Measurements from ENCODE around the gene SRGAP1. TPM values are rescaled to one million over a fixed set of nuclear protein-coding genes. Genes with fewer than 3 reads are reported as not detected.
A peak's percentile ranks its signal among the peaks of the same experiment; 100 is the strongest.

The SRGAP1 gene
- total RNA-seq, 4 donors from 2014 or later = 7.6 to 17.5 (median 14.6) TPM

DNA sequence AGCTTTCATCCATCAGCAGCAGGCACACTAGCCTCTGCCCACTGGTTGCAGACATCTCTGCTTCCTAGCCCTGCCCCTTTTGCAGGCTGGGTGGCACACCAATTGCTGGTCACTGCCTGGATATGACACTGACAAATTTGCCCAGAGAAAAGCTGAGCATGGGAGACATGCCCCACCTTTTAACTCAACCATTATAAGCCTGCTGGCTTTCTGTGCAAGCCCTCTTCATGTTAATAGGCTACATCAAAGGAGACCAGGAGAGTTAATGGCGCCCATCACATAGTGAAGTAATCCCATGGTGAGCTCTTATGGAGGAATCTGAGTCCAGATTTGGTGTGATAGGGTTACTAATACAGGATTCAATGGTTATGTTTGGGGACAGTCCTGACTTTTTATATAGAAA is 238.4 kb downstream of the SRGAP1 start:
- WGBS = 77% methylated on average over 1 of the region's 1 CpG
- Histone ChIP-seq H3K36me3 (peaks cover 0 to 11% (median 0%) of the 10 kb centered on the region in 4 donors), H3K27ac (replicated peaks in 1 of 4) (peak overlapping the region; percentile 58 to 79 (median 73)), H3K4me1 (peaks cover 21 to 58% (median 47%) of the 10 kb centered on the region in 4 donors), H3K4me3 (no peak overlapping the region), H3K9me3 (no peaks in the 10 kb centered on the region), H3K27me3 (no peaks in the 10 kb centered on the region)
- TF ChIP-seq POLR2A (IDR thresholded peaks at IDR 0.05; ENCODE audit: low read depth) (no peak), POLR2AphosphoS5 (IDR thresholded peaks at IDR 0.05) (no peak), EP300 (IDR thresholded peaks at IDR 0.05) (no peak)
- TF ChIP-seq, protein P1, sequence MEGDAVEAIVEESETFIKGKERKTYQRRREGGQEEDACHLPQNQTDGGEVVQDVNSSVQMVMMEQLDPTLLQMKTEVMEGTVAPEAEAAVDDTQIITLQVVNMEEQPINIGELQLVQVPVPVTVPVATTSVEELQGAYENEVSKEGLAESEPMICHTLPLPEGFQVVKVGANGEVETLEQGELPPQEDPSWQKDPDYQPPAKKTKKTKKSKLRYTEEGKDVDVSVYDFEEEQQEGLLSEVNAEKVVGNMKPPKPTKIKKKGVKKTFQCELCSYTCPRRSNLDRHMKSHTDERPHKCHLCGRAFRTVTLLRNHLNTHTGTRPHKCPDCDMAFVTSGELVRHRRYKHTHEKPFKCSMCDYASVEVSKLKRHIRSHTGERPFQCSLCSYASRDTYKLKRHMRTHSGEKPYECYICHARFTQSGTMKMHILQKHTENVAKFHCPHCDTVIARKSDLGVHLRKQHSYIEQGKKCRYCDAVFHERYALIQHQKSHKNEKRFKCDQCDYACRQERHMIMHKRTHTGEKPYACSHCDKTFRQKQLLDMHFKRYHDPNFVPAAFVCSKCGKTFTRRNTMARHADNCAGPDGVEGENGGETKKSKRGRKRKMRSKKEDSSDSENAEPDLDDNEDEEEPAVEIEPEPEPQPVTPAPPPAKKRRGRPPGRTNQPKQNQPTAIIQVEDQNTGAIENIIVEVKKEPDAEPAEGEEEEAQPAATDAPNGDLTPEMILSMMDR (IDR thresholded peaks at IDR 0.05) = no peak
- DNase-seq (ENCODE audit: extremely low spot score) = no peak
- intact Hi-C loops (cut with DNase I) = loop anchor here (5.0 kb wide), 1 partner anchor 46 kb away; no protein-coding TSS in a partner anchor

DNA sequence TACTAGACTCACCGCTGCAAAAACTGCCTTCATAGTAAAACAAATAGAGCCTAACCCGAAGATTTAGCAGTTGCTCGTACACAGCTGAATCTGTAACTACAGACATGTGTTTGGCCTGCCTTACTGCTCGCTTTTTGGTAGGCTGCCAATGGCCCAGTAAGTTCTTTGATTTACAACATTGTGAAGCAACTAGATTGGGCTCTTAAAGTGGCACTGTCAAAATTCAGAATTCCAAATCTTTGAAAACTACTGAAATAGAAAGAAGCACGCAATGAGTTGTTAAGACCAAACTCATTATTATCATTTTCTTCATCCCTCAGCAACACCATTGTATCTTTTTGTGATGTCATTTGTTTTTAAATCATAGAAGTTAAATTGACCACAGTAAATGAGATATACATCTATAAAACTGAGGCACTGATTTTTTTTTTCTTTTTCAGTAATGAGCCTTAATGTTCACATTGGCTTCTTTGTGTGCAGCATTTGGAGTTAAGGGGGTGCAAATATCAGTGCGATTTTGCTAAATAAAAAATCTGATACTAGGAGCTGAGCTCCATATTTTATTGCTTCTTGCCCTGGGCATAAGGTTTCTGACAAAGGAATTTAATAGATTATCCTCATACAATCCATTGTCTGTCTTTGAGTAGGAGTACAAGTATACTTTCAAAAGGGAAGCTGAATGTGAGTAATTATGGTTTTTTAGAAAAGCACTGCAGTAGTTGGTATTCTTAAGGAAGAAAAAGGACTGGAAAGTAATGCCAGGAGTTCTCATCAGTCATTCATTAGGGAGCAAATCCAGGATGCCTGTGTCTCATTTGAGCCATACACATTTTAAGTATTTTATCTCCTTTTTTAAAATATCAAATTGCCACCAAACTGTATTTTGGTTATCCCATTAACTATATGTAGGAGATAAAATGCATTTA is 239.0 kb downstream of the SRGAP1 start:
- H3K4me3 ChIP-seq = no peak overlapping the region

DNA sequence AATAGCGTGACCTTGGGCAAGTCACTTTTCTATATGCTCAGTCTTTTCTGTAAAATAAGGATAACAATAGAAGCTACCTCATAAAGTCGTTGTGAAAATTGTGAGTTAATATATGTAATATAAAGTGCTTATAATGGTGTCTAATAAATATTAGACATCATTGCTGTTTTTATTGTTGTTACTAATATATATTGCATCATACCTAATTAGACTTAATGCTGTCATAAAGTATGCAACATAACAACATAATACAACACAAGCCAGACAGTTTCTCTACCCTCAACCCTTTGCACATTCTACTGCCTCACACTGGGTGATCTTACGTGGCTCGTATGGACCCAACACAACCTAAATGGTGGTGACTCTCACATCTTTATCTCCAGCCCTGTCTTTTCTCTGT is 240.7 kb downstream of the SRGAP1 start:
- intact Hi-C loops (cut with DNase I) = no loop called here
- TF ChIP-seq, protein P1 (IDR thresholded peaks at IDR 0.05) = no peak
- TF ChIP-seq POLR2A (IDR thresholded peaks at IDR 0.05; ENCODE audit: low read depth) (no peak), POLR2AphosphoS5 (IDR thresholded peaks at IDR 0.05) (no peak), EP300 (IDR thresholded peaks at IDR 0.05) (no peak)
- WGBS = 92% methylated on average over 4 of the region's 4 CpGs
- Histone ChIP-seq H3K36me3 (no peaks in the 10 kb centered on the region), H3K4me1 (peaks cover 38 to 72% (median 66%) of the 10 kb centered on the region in 4 donors), H3K27ac (replicated peaks in 1 of 4) (peak overlapping the region in 2 of 4 donors; percentile 57 to 68), H3K27me3 (no peaks in the 10 kb centered on the region), H3K9me3 (no peaks in the 10 kb centered on the region), H3K4me3 (no peak overlapping the region)
- DNase-seq (ENCODE audit: extremely low spot score) = no peak

More for the DNA sequence above, 239.0 kb downstream of the SRGAP1 start:
- no peaks in the 10 kb centered on the region for H3K9me3 ChIP-seq
- no peak for DNase-seq (ENCODE audit: extremely low spot score)
- WGBS = 24% methylated on average over 6 of the region's 6 CpGs
- H3K27ac ChIP-seq (replicated peaks in 1 of 4) = peak overlapping the region; percentile 58 to 79 (median 73)
- H3K4me1 ChIP-seq = peaks cover 25 to 65% (median 53%) of the 10 kb centered on the region in 4 donors
- no peaks in the 10 kb centered on the region for H3K27me3 ChIP-seq
- peaks cover 0 to 11% (median 0%) of the 10 kb centered on the region in 4 donors for H3K36me3 ChIP-seq
- TF ChIP-seq EP300 (IDR thresholded peaks at IDR 0.05) = no peak
- TF ChIP-seq, protein P1 (IDR thresholded peaks at IDR 0.05) = no peak
- TF ChIP-seq POLR2A (IDR thresholded peaks at IDR 0.05; ENCODE audit: low read depth) = no peak
- peak; percentile 62 to 65 for TF ChIP-seq POLR2AphosphoS5 (IDR thresholded peaks at IDR 0.05)
- intact Hi-C loops (cut with DNase I) = loop anchor here (5.0 kb wide), 1 partner anchor 46 kb away; no protein-coding TSS in a partner anchor

DNA sequence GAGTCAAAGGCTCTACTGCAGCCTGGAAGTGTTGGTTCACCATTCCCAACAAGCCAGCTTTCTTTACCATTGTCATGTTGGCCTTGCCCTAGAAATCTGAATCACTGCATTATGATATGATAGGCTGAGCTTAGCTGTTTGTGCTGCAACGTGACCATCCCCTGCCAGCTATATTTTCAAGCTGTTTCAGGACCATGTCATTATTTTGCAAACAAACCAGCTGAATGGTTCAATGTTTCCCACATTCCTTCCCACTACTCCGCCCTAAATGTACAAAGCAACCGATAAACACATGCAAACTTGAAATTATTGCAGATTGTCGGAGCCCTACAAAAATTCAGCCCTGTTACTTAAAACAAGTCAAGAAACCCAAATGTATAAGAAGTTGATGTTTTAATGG is 241.5 kb downstream of the SRGAP1 start:
- no peaks in the 10 kb centered on the region for H3K9me3 ChIP-seq
- H3K4me1 ChIP-seq = peaks cover 35 to 64% (median 60%) of the 10 kb centered on the region in 4 donors
- 80% methylated on average over 4 of the region's 4 CpGs for WGBS
- no peaks in the 10 kb centered on the region for H3K36me3 ChIP-seq
- no peak for DNase-seq (ENCODE audit: extremely low spot score)
- TF ChIP-seq EP300 (IDR thresholded peaks at IDR 0.05) (no peak), POLR2A (IDR thresholded peaks at IDR 0.05; ENCODE audit: low read depth) (no peak)
- H3K27ac ChIP-seq (replicated peaks in 1 of 4) = peak overlapping the region; percentile 49 to 68 (median 58)
- intact Hi-C loops (cut with DNase I) = no loop called here
- H3K4me3 ChIP-seq = no peak overlapping the region
- H3K27me3 ChIP-seq = no peaks in the 10 kb centered on the region

DNA sequence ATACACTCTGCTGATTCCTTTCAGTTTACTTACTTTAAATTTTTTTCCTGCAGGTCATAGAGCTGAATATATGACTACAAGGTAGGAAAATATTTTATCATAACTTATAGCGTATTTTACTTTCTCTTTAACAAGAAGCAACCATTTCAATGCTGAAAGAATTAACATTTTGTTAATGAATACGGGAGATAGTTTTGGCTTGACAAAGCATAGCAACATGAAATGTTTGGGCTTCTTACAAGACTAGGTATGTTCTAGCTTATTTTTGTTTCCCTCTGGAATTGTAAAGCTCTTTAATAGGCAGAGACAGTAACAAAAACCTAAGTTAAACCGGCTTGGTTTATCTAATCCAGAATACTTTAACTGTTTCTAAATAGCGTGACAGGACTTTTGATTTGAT is 242.4 kb downstream of the SRGAP1 start:
- H3K4me1 ChIP-seq = peaks cover 35 to 58% (median 54%) of the 10 kb centered on the region in 4 donors
- no peak for DNase-seq (ENCODE audit: extremely low spot score)
- WGBS = 54% methylated on average over 4 of the region's 4 CpGs
- no peaks in the 10 kb centered on the region for H3K36me3 ChIP-seq
- H3K9me3 ChIP-seq = no peaks in the 10 kb centered on the region
- no peaks in the 10 kb centered on the region for H3K27me3 ChIP-seq
- peak overlapping the region in 3 of 4 donors; percentile 2 to 27 (median 21) for H3K4me3 ChIP-seq
- intact Hi-C loops (cut with DNase I) = no loop called here
- peak overlapping the region; percentile 49 to 68 (median 58) for H3K27ac ChIP-seq (replicated peaks in 1 of 4)
- TF ChIP-seq, protein P1 (IDR thresholded peaks at IDR 0.05) = no peak
- TF ChIP-seq POLR2A (IDR thresholded peaks at IDR 0.05; ENCODE audit: low read depth) (no peak), EP300 (IDR thresholded peaks at IDR 0.05) (no peak), POLR2AphosphoS5 (IDR thresholded peaks at IDR 0.05) (no peak)
